ENCODE data around the gene NUDT2. TPM values are rescaled to one million over a fixed set of nuclear protein-coding genes. Genes with fewer than 3 reads are reported as not detected.

Gene NUDT2
- total RNA-seq, 1 donor from 2014 or later = 25.4 TPM

DNA sequence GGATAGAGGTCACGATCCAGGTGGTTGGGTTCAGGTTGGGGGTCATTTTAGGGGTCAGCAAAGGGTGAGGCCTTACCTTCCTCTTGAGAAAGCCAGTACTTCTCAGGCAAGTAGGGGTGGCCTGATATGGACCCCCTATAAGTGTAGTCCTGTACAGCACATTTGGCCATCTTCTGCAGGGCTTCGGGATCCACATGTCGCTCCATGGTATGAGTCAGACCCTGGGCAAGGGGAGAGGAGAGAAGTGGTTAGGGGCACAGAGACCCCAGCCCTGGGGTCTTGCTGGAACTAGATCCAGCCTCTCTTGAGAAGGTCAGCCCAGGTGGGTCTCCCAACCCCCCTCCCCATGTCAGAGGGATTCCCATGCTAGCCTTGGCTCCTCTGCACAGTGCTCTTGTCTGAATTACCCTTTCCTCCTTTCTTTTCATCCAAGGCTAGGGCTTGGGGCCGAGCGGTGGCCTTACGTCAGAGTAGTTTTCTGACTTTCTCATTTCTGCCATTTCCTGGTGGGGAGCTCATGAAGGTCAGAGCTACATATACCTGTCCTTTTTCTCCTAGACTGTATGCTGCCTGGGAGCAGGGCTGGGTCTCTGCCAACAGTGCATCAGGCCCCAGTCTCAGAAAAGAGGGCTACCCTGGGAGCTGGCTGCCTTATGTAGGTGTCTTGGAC lies 56.3 kb downstream of the NUDT2 start:
- Mint-ChIP-seq H3K27ac (no peak overlapping the region), H3K27me3 (peaks cover 53% of the 10 kb centered on the region), H3K9me3 (no peaks in the 10 kb centered on the region), H3K4me3 (no peak overlapping the region), H3K36me3 (no peaks in the 10 kb centered on the region), H3K4me1 (ENCODE audit: unreplicated experiment) (no peaks in the 10 kb centered on the region)
- TF ChIP-seq, protein P1, sequence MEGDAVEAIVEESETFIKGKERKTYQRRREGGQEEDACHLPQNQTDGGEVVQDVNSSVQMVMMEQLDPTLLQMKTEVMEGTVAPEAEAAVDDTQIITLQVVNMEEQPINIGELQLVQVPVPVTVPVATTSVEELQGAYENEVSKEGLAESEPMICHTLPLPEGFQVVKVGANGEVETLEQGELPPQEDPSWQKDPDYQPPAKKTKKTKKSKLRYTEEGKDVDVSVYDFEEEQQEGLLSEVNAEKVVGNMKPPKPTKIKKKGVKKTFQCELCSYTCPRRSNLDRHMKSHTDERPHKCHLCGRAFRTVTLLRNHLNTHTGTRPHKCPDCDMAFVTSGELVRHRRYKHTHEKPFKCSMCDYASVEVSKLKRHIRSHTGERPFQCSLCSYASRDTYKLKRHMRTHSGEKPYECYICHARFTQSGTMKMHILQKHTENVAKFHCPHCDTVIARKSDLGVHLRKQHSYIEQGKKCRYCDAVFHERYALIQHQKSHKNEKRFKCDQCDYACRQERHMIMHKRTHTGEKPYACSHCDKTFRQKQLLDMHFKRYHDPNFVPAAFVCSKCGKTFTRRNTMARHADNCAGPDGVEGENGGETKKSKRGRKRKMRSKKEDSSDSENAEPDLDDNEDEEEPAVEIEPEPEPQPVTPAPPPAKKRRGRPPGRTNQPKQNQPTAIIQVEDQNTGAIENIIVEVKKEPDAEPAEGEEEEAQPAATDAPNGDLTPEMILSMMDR (conservative IDR thresholded peaks at IDR 0.05) = no peak
- peak; percentile 39 for DNase-seq (ENCODE audit: extremely low spot score, unreplicated experiment)

DNA sequence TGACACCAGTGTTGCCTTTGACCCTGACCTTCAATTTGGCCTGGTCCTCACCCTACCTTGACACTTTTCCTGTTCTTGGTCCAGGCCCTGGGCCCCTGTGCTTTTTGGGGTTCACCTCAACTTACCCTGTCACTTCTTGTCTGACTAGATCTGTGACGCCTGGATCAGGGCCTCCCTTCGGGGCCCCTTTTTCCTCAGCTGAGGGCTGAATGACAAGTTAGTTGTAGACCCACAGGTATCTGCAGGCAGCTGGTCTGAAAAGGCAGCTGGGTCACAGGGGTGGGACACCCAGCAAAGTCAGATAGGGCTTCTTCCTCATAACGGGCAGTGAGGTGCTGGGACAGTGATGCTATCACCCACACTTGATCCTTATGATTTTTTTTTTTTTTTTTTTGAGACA lies 57.3 kb downstream of the NUDT2 start:
- Mint-ChIP-seq H3K4me3 (no peak overlapping the region), H3K9me3 (no peaks in the 10 kb centered on the region), H3K4me1 (ENCODE audit: unreplicated experiment) (no peaks in the 10 kb centered on the region), H3K36me3 (no peaks in the 10 kb centered on the region), H3K27ac (no peak overlapping the region), H3K27me3 (peaks cover 54% of the 10 kb centered on the region)
- peak; percentile 52 for DNase-seq (ENCODE audit: extremely low spot score, unreplicated experiment)
- TF ChIP-seq, protein P1 (conservative IDR thresholded peaks at IDR 0.05) = no peak

DNA sequence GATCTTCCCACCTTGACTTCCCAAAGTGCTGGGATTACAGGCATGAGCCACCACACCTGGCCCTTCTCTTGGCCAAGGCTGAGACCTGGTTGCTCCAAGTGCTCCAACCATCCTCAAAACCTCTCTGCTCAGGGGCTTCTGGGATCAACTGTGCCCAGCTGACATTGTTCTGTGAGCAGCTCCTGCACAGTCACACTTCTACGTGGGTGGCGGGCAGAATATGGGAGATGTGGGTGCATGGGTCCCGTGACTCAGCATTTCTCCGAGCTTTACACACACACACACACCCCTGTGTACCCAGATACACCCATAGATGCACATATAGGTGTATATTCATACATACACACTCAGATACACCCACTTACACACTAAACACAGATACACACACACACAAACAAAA lies 57.9 kb downstream of the NUDT2 start:
- DNase-seq (ENCODE audit: extremely low spot score, unreplicated experiment) = peak; percentile 27
- no peak overlapping the region for H3K4me3 Mint-ChIP-seq
- peaks cover 54% of the 10 kb centered on the region for H3K27me3 Mint-ChIP-seq
- no peaks in the 10 kb centered on the region for H3K9me3 Mint-ChIP-seq
- TF ChIP-seq, protein P1 (conservative IDR thresholded peaks at IDR 0.05) = no peak
- H3K4me1 Mint-ChIP-seq (ENCODE audit: unreplicated experiment) = no peaks in the 10 kb centered on the region
- no peak overlapping the region for H3K27ac Mint-ChIP-seq
- H3K36me3 Mint-ChIP-seq = no peaks in the 10 kb centered on the region

DNA sequence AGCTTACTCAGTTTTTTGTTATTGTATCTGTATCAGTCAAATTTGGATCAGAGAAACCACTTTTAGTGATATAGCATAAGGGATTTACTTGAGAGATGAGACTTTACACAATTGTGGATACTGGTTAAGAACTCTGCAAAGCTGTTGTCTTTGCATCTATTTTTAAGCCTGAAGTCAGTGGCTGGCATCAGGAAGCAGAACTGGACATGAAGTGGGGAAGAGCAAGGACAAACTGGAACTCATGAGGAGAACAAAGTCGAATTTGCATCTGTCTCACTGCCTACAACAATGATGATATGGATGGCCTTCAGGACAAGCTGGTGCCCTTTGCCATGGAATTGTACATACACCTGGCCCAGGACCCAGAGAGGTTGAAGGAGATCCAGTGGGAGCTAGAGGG lies 63.1 kb downstream of the NUDT2 start:
- peaks cover 35% of the 10 kb centered on the region for H3K27me3 Mint-ChIP-seq
- H3K36me3 Mint-ChIP-seq = no peaks in the 10 kb centered on the region
- no peak for DNase-seq (ENCODE audit: extremely low spot score, unreplicated experiment)
- H3K9me3 Mint-ChIP-seq = no peaks in the 10 kb centered on the region
- no peaks in the 10 kb centered on the region for H3K4me1 Mint-ChIP-seq (ENCODE audit: unreplicated experiment)
- H3K27ac Mint-ChIP-seq = no peak overlapping the region
- no peak overlapping the region for H3K4me3 Mint-ChIP-seq
- TF ChIP-seq, protein P1 (conservative IDR thresholded peaks at IDR 0.05) = no peak

Other genes starting within 250 kb of the NUDT2 start
- gene DCAF12, start 202.9 kb upstream of the NUDT2 start, total RNA-seq (ENCODE audit: low replicate concordance) = 42.4 and 45.3 TPM in 2 replicates
- gene UBAP1, start 150.5 kb upstream of the NUDT2 start, total RNA-seq (ENCODE audit: low replicate concordance) = 35.9 and 46.2 TPM in 2 replicates
- gene KIF24, start 301 bp upstream of the NUDT2 start, total RNA-seq (ENCODE audit: low replicate concordance) = 3.5 and 9.6 TPM in 2 replicates
- 11.6 and 24.5 TPM in 2 replicates for gene MYORG, start 47.3 kb downstream of the NUDT2 start, total RNA-seq (ENCODE audit: low replicate concordance)
- gene FAM219A, start 129.0 kb downstream of the NUDT2 start, total RNA-seq (ENCODE audit: low replicate concordance) = 13.4 and 22.4 TPM in 2 replicates
- 0.69 and 4.4 TPM in 2 replicates for gene DNAI1, start 129.2 kb downstream of the NUDT2 start, total RNA-seq (ENCODE audit: low replicate concordance)
- 0.95 and 5.5 TPM in 2 replicates for gene ENHO, start 193.4 kb downstream of the NUDT2 start, total RNA-seq (ENCODE audit: low replicate concordance)

Measured in type B pancreatic cell (in vitro differentiated cells).